ENCODE results near the gene TCEA2. TPM values are rescaled to one million over a fixed set of nuclear protein-coding genes. Genes with fewer than 3 reads are reported as not detected.

The TCEA2 gene
- total and polyA plus RNA-seq, 2 of the 13 experiments (the other 11 are each of a cell fraction or from before 2014, with no cell fraction given) = 28.1 to 33.7 TPM

DNA sequence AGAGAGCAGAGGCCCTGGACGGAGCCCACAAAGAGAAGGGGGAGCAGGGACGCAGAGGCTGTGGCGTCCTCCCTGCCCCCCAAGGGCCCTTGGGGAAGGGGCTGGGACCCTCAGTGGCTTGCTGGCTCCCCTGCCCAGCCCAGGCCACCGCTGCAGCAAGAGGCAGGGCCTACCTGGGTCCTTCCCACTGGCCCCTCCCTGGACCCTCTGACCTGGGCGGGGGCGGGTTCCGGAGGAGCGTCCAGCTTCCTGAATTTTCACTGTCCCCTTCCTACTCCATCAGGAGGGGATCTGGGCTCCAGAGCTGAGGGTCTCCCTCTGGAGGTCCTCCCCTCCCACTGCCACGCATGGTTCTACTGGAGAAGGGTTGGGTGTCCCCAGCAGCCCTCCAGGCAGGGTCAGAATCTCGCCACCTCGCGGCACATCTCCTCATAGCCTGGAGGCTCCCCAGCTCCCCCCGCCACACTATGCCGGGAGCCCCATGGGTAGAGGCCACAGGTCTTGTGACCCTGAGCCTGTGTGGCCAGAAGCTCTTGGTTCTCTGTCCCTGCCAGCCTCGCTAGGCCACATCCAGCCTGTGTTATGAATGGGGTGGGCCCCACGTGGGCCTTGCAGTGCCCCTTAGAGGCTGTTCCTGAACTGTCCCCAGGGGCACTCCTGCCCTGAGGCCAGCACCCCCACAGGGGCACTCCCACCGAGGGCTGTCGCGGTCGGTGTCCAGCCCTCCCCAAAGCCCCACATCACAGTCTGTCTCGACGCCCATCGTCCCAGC, 12.6 kb upstream of the TCEA2 start (continued):
- TF ChIP-seq ZFP82 (CRISPR knock-in tag; IDR thresholded peaks at IDR 0.05; ENCODE audit: borderline replicate concordance) = no peak
- TF ChIP-seq, protein P1, sequence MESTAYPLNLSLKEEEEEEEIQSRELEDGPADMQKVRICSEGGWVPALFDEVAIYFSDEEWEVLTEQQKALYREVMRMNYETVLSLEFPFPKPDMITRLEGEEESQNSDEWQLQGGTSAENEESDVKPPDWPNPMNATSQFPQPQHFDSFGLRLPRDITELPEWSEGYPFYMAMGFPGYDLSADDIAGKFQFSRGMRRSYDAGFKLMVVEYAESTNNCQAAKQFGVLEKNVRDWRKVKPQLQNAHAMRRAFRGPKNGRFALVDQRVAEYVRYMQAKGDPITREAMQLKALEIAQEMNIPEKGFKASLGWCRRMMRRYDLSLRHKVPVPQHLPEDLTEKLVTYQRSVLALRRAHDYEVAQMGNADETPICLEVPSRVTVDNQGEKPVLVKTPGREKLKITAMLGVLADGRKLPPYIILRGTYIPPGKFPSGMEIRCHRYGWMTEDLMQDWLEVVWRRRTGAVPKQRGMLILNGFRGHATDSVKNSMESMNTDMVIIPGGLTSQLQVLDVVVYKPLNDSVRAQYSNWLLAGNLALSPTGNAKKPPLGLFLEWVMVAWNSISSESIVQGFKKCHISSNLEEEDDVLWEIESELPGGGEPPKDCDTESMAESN (CRISPR knock-in tag; conservative IDR thresholded peaks at IDR 0.05) = no peak; the same call in 1 of the 2 replicates
- TF ChIP-seq, protein P2, sequence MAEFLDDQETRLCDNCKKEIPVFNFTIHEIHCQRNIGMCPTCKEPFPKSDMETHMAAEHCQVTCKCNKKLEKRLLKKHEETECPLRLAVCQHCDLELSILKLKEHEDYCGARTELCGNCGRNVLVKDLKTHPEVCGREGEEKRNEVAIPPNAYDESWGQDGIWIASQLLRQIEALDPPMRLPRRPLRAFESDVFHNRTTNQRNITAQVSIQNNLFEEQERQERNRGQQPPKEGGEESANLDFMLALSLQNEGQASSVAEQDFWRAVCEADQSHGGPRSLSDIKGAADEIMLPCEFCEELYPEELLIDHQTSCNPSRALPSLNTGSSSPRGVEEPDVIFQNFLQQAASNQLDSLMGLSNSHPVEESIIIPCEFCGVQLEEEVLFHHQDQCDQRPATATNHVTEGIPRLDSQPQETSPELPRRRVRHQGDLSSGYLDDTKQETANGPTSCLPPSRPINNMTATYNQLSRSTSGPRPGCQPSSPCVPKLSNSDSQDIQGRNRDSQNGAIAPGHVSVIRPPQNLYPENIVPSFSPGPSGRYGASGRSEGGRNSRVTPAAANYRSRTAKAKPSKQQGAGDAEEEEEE (CRISPR knock-in tag; IDR thresholded peaks at IDR 0.05; ENCODE audit: borderline replicate concordance) = no peak

DNA sequence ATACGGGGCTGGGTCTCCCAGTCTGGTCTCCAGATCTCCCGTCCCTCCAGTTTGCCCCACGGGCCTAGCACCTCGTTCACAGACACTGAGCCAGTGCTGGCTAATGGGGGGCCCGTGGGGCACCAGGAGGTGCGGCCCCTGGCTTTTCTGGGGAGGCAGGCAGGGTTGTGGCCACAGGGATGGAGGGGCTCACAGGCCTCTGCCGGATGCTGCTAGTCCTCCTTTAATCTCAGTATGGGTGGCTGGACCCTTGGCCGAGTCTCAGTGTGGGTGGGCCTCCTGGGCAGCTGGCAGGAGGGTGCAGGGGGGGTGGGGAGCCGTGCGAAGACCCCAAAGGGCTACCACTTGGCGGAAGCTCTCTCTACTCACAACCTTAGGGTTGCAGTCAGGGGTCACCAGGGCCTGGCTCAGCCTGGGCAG, 12.0 kb upstream of the TCEA2 start:
- Histone ChIP-seq H3K27ac (ENCODE audit: extremely low read length, insufficient read depth, low read length) (peak overlapping the region; percentile 68), H2AFZ (ENCODE audit: low read length) (no peak overlapping the region), H3K27me3 (ENCODE audit: control insufficient read depth in 1 of 2, insufficient read depth in 2 of 2, low read length in 2 of 2) (no peaks in the 10 kb centered on the region; a peak in 1 of 5 replicates), H4K20me1 (ENCODE audit: insufficient read depth, low read length) (no peaks in the 10 kb centered on the region), H3K4me1 (ENCODE audit: insufficient read depth, low read length) (peaks cover 69% of the 10 kb centered on the region), H3K9ac (ENCODE audit: insufficient read depth, low read depth, low read length) (peak overlapping the region; percentile 79), H3K36me3 (replicated peaks in 1 of 2; ENCODE audit: control insufficient read depth in 1 of 2, insufficient read depth in 2 of 2, low read length in 2 of 2) (no peaks in the 10 kb centered on the region), H3K4me2 (ENCODE audit: low read depth, low read length) (peak overlapping the region; percentile 98), H3K79me2 (ENCODE audit: insufficient read depth, low read length) (peaks cover 4% of the 10 kb centered on the region), H3K4me3 (replicated peaks in 1 of 3; ENCODE audit: insufficient read depth in 1 of 3, low read depth in 2 of 3, low read length in 3 of 3) (peak overlapping the region; percentile 65 to 88 (median 77); a peak in 5 of 6 replicates), H3K9me3 (ENCODE audit: low read length) (no peaks in the 10 kb centered on the region)
- ATAC-seq (no peak), FAIRE-seq (no peak), DNase-seq (ENCODE audit: low spot score) (no peak)
- in situ Hi-C loops (cut with HindIII; ENCODE audit: extremely low pct_ligation_motif_present, low pct_unique_long_range_greater_than_20kb) (no loop called here), intact Hi-C loops (cut with micrococcal nuclease; ENCODE audit: unreplicated experiment) (no loop called here)
- POLR2A ChIA-PET = interaction anchor here (0.6 to 9.4 kb wide), 14 partner anchors 8 to 393 kb away, joined by 3 to 252 read pairs (median 5); partner anchors contain the start of genes C20orf204, OPRL1, PRPF6 and RGS19
- BruUV-seq (replicated peaks) = no TSS peak
- 44% methylated on average over 11 of the region's 11 CpGs for WGBS (ENCODE audit: low lambda C conversion rate)
- CTCF ChIA-PET (ENCODE audit: low intra/inter-chr PET ratio, low total read pairs) = no interaction called here
- TF ChIP-seq ARHGAP35 (CRISPR knock-in tag; IDR thresholded peaks at IDR 0.05; ENCODE audit: borderline replicate concordance) (no peak), ZNF564 (CRISPR knock-in tag; IDR thresholded peaks at IDR 0.05) (no peak), ZNF329 (CRISPR knock-in tag; IDR thresholded peaks at IDR 0.05; ENCODE audit: low read depth) (no peak), KLF13 (CRISPR knock-in tag; IDR thresholded peaks at IDR 0.05) (no peak), ZNF451 (CRISPR knock-in tag; IDR thresholded peaks at IDR 0.05) (no peak), SKI (IDR thresholded peaks at IDR 0.05; ENCODE audit: partially characterized antibody) (no peak), BCL6 (CRISPR knock-in tag; IDR thresholded peaks at IDR 0.05) (no peak), MAF1 (CRISPR knock-in tag; IDR thresholded peaks at IDR 0.05; ENCODE audit: borderline replicate concordance) (no peak), PHF5A (CRISPR knock-in tag; IDR thresholded peaks at IDR 0.05; ENCODE audit: low read depth, unreplicated experiment) (no peak), ZSCAN9 (CRISPR knock-in tag; IDR thresholded peaks at IDR 0.05; ENCODE audit: borderline replicate concordance) (no peak), ZNF652 (CRISPR knock-in tag; IDR thresholded peaks at IDR 0.05; ENCODE audit: borderline replicate concordance, low read depth) (no peak), TGIF2 (CRISPR knock-in tag; IDR thresholded peaks at IDR 0.05) (no peak)
- TF ChIP-seq, protein P3, sequence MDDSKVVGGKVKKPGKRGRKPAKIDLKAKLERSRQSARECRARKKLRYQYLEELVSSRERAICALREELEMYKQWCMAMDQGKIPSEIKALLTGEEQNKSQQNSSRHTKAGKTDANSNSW (CRISPR knock-in tag; IDR thresholded peaks at IDR 0.05; ENCODE audit: borderline replicate concordance) = peak; percentile 59; the same call in 1 of the 2 replicates
- TF ChIP-seq, protein P4, sequence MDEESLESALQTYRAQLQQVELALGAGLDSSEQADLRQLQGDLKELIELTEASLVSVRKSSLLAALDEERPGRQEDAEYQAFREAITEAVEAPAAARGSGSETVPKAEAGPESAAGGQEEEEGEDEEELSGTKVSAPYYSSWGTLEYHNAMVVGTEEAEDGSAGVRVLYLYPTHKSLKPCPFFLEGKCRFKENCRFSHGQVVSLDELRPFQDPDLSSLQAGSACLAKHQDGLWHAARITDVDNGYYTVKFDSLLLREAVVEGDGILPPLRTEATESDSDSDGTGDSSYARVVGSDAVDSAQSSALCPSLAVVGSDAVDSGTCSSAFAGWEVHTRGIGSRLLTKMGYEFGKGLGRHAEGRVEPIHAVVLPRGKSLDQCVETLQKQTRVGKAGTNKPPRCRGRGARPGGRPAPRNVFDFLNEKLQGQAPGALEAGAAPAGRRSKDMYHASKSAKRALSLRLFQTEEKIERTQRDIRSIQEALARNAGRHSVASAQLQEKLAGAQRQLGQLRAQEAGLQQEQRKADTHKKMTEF (CRISPR knock-in tag; IDR thresholded peaks at IDR 0.05) = no peak
